Astrocyte (in vitro differentiated cells and primary cell): Measurements from ENCODE around the gene LIMK1. TPM values are rescaled to one million over a fixed set of nuclear protein-coding genes. Genes with fewer than 3 reads are reported as not detected.

Source experiments
- DNase-seq: peaks from one replicate; pipeline ENCODE4 v3.0.0-alpha.2; 2010; ENCODE audit warnings: low read depth
- FAIRE-seq: peaks from 2 replicates; lab custom pipeline; 2011; peaks lifted over from hg19 to GRCh38; lab: Jason Lieb, UNC
- H2AFZ ChIP-seq: 2 replicates; pipeline ENCODE4 v1.6.0; 2012; ENCODE audit warnings: low read depth, low read length, inconsistent platforms
- H3K27ac ChIP-seq: 2 replicates; pipeline ENCODE4 v1.5.1; 2011; ENCODE audit warnings: low read depth, low read length, inconsistent platforms
- H3K27me3 ChIP-seq: 2 replicates; pipeline ENCODE4 v1.6.0; 2011; ENCODE audit warnings: low read length, inconsistent platforms; ENCODE audit not compliant: insufficient read depth
- H3K36me3 ChIP-seq: 2 replicates; pipeline ENCODE4 v1.5.1; 2011; ENCODE audit warnings: low read length, inconsistent platforms; ENCODE audit not compliant: insufficient read depth
- H3K4me1 ChIP-seq: 2 replicates; pipeline ENCODE4 v1.5.1; 2011; ENCODE audit warnings: low read length, inconsistent platforms; ENCODE audit not compliant: insufficient read depth
- H3K4me2 ChIP-seq: 2 replicates; pipeline ENCODE4 v1.6.0; 2012; ENCODE audit warnings: low read length, inconsistent platforms
- H3K4me3 ChIP-seq: 2 replicates; pipeline ENCODE4 v1.5.1; 2011; ENCODE audit warnings: low read depth, mild to moderate bottlenecking, low read length, inconsistent platforms; ENCODE audit not compliant: insufficient read depth
- H3K79me2 ChIP-seq: 2 replicates; pipeline ENCODE4 v1.6.0; 2012; ENCODE audit warnings: mild to moderate bottlenecking, low read length, inconsistent platforms; ENCODE audit not compliant: insufficient read depth
- H3K9ac ChIP-seq: 2 replicates; pipeline ENCODE4 v1.6.0; 2012; ENCODE audit warnings: mild to moderate bottlenecking, low read length, inconsistent platforms
- H3K9me3 ChIP-seq: 2 replicates; pipeline ENCODE4 v1.5.1; 2012; ENCODE audit warnings: low read depth, mild to moderate bottlenecking, low read length, inconsistent platforms; ENCODE audit not compliant: insufficient read depth
- H4K20me1 ChIP-seq: 2 replicates; pipeline ENCODE4 v1.6.0; 2012; ENCODE audit warnings: low read length, inconsistent platforms; ENCODE audit not compliant: insufficient read depth
- H3K27ac Mint-ChIP-seq: one replicate; pipeline ENCODE4 v1.8.0; 2021; ENCODE audit warnings: mild to moderate bottlenecking, mixed read lengths; ENCODE audit not compliant: unreplicated experiment
- H3K27me3 Mint-ChIP-seq: one replicate; pipeline ENCODE4 v1.8.0; 2021; ENCODE audit warnings: low read depth, mixed read lengths; ENCODE audit not compliant: unreplicated experiment
- H3K36me3 Mint-ChIP-seq: one replicate; pipeline ENCODE4 v1.8.0; 2021; ENCODE audit warnings: low read depth, mixed read lengths; ENCODE audit not compliant: unreplicated experiment
- H3K4me1 Mint-ChIP-seq: one replicate; pipeline ENCODE4 v1.8.0; 2021; ENCODE audit warnings: low read depth, mixed read lengths; ENCODE audit not compliant: unreplicated experiment
- H3K4me3 Mint-ChIP-seq: one replicate; pipeline ENCODE4 v1.8.0; 2021; ENCODE audit warnings: mild to moderate bottlenecking, moderate library complexity, mixed read lengths; ENCODE audit not compliant: unreplicated experiment
- H3K9me3 Mint-ChIP-seq: one replicate; pipeline ENCODE4 v1.8.0; 2021; ENCODE audit warnings: mild to moderate bottlenecking, mixed read lengths; ENCODE audit not compliant: unreplicated experiment
- CTCF ChIP-seq: IDR thresholded peaks from 2 replicates; pipeline ENCODE4 v1.5.1; 2011; ENCODE audit warnings: low read depth, mild to moderate bottlenecking, inconsistent platforms, low read length, moderate library complexity; ENCODE audit not compliant: insufficient read depth
- EZH2 ChIP-seq: IDR thresholded peaks from 2 replicates; pipeline ENCODE4 v1.6.1; 2012; ENCODE audit warnings: mild to moderate bottlenecking, low read length, inconsistent platforms; ENCODE audit not compliant: insufficient read depth
- total RNA-seq: library from RNA; stranded (reverse); gene quantifications from 2 replicates; pipeline ENCODE4 v1.2.1, GENCODE V29; 2021

The LIMK1 gene
- total RNA-seq, 1 donor from 2014 or later: 67.8 TPM

GRCh38 chr7:74097937-74098614 lies 14.5 kb downstream of the LIMK1 start:
- Mint-ChIP-seq H3K36me3 (peaks cover 26% of the 10 kb centered on the region), H3K27me3 (no peaks in the 10 kb centered on the region), H3K4me1 (peaks cover 27% of the 10 kb centered on the region), H3K9me3 (peaks cover 7% of the 10 kb centered on the region), H3K27ac (peak overlapping the region; percentile 92), H3K4me3 (peak overlapping the region; percentile 71)
- Histone ChIP-seq H3K4me1 (peaks cover 41% of the 10 kb centered on the region), H3K4me3 (no peak overlapping the region), H3K4me2 (peak overlapping the region; percentile 61), H3K9me3 (peaks cover 12% of the 10 kb centered on the region), H3K27ac (peak overlapping the region; percentile 98), H2AFZ (peak overlapping the region; percentile 49), H3K27me3 (no peaks in the 10 kb centered on the region), H4K20me1 (no peaks in the 10 kb centered on the region), H3K79me2 (peaks cover 16% of the 10 kb centered on the region), H3K36me3 (peaks cover 34% of the 10 kb centered on the region), H3K9ac (peak overlapping the region; percentile 81)
- DNase-seq (peak; percentile 98), FAIRE-seq (peak; percentile 86)
- TF ChIP-seq EZH2: no peak
- no peak for TF ChIP-seq CTCF

- Histone ChIP-seq H2AFZ (no peak overlapping the region), H4K20me1 (no peaks in the 10 kb centered on the region), H3K9me3 (peaks cover 12% of the 10 kb centered on the region), H3K4me3 (no peak overlapping the region), H3K27me3 (no peaks in the 10 kb centered on the region), H3K4me1 (peaks cover 32% of the 10 kb centered on the region), H3K79me2 (peaks cover 16% of the 10 kb centered on the region), H3K27ac (peak overlapping the region; percentile 98), H3K4me2 (peak overlapping the region; percentile 61), H3K9ac (peak overlapping the region; percentile 81), H3K36me3 (peaks cover 39% of the 10 kb centered on the region)
- H3K9me3 Mint-ChIP-seq: peaks cover 7% of the 10 kb centered on the region
- peaks cover 22% of the 10 kb centered on the region for H3K4me1 Mint-ChIP-seq
- TF ChIP-seq EZH2 (no peak), CTCF (no peak)
- DNase-seq (no peak), FAIRE-seq (no peak)
- H3K4me3 Mint-ChIP-seq: no peak overlapping the region
- no peak overlapping the region for H3K27ac Mint-ChIP-seq
- H3K27me3 Mint-ChIP-seq: no peaks in the 10 kb centered on the region
- H3K36me3 Mint-ChIP-seq: peaks cover 25% of the 10 kb centered on the region
These were observed 15.4 kb downstream of the LIMK1 start for GRCh38 chr7:74099031-74099430.

GRCh38 chr7:74101061-74101681 lies 17.6 kb downstream of the LIMK1 start:
- H3K27me3 ChIP-seq: no peaks in the 10 kb centered on the region
- Mint-ChIP-seq H3K9me3 (peaks cover 7% of the 10 kb centered on the region), H3K4me1 (peaks cover 15% of the 10 kb centered on the region), H3K27ac (no peak overlapping the region), H3K36me3 (peaks cover 28% of the 10 kb centered on the region), H3K4me3 (no peak overlapping the region), H3K27me3 (no peaks in the 10 kb centered on the region)
- H2AFZ ChIP-seq: no peak overlapping the region
- no peak overlapping the region for H3K9ac ChIP-seq
- no peak overlapping the region for H3K4me2 ChIP-seq
- peaks cover 12% of the 10 kb centered on the region for H3K9me3 ChIP-seq
- no peak for FAIRE-seq
- peaks cover 5% of the 10 kb centered on the region for H3K79me2 ChIP-seq
- peaks cover 41% of the 10 kb centered on the region for H3K36me3 ChIP-seq
- no peak overlapping the region for H3K27ac ChIP-seq
- no peak for DNase-seq
- H3K4me3 ChIP-seq: no peak overlapping the region
- no peaks in the 10 kb centered on the region for H4K20me1 ChIP-seq
- H3K4me1 ChIP-seq: peaks cover 28% of the 10 kb centered on the region
- TF ChIP-seq CTCF: no peak
